Ishikawa (cell line): ENCODE data around the gene MYMK.

ENCODE experiments used
- EGR1 ChIP-seq: IDR thresholded peaks from 2 replicates; pipeline ENCODE4 v1.6.1; 2012
- MAX ChIP-seq: IDR thresholded peaks from 2 replicates; pipeline ENCODE4 v1.6.1; 2012
- TAF1 ChIP-seq: IDR thresholded peaks from 2 replicates; pipeline ENCODE4 v1.6.1; 2012; ENCODE audit warnings: low read depth, mild to moderate bottlenecking
- TEAD4 ChIP-seq: IDR thresholded peaks from 2 replicates; pipeline ENCODE4 v1.6.1; 2012

- no peak for TF ChIP-seq TAF1
- TF ChIP-seq TEAD4, result no peak
- TF ChIP-seq MAX, result no peak
- TF ChIP-seq EGR1, result no peak
Measured at GRCh38 chr9:133552236-133552635, 27.5 kb upstream of the MYMK start.
